DOHH2 (cell line): ENCODE results near the gene PEG3.
"Not testable (repeated sequence)": the region's sequence is repeated elsewhere in the genome, so short reads cannot be mapped to it uniquely, and the experiment has no call there.

ENCODE experiments used
- H3F3A ChIP-seq: fragments of 200-600 bp; sonication (generic), shearing (Covaris generic); 2 replicates; pipeline ENCODE4 v1.6.0; 2016; ENCODE audit warnings: antibody characterized with exemption, mild to moderate bottlenecking; ENCODE audit not compliant: control insufficient read depth, insufficient read depth
- H3K27ac ChIP-seq: fragments of 200-600 bp; sonication (generic); 2 replicates; pipeline ENCODE4 v1.5.1; 2014; ENCODE audit warnings: low read depth, mild to moderate bottlenecking, low read length, moderate library complexity
- H3K27me3 ChIP-seq: fragments of 200-600 bp; sonication (generic); 2 replicates; pipeline ENCODE4 v1.6.1; 2014; ENCODE audit warnings: mild to moderate bottlenecking, low read length, mixed read lengths; ENCODE audit not compliant: control insufficient read depth
- H3K36me3 ChIP-seq: fragments of 200-600 bp; sonication (generic); 2 replicates; pipeline ENCODE4 v1.6.1; 2014; ENCODE audit warnings: mild to moderate bottlenecking, low read length, moderate library complexity, mixed read lengths; ENCODE audit not compliant: control insufficient read depth
- H3K4me1 ChIP-seq: fragments of 200-600 bp; sonication (generic); 2 replicates; pipeline ENCODE4 v1.6.1; 2014; ENCODE audit warnings: mild to moderate bottlenecking, low read length, mixed read lengths; ENCODE audit not compliant: control insufficient read depth
- H3K4me2 ChIP-seq: fragments of 200-600 bp; sonication (generic); 2 replicates; pipeline ENCODE4 v1.6.0; 2014; ENCODE audit warnings: mild to moderate bottlenecking, low read length, moderate library complexity
- H3K4me3 ChIP-seq: fragments of 200-600 bp; sonication (generic); 2 replicates; pipeline ENCODE4 v1.5.1; 2014; ENCODE audit warnings: mild to moderate bottlenecking, low read length, mixed read lengths
- H3K79me2 ChIP-seq: fragments of 200-600 bp; sonication (generic); 2 replicates; pipeline ENCODE4 v1.6.1; 2014; ENCODE audit warnings: mild to moderate bottlenecking, low read length, mixed read lengths; ENCODE audit not compliant: control insufficient read depth
- H3K9me2 ChIP-seq: fragments of 200-600 bp; sonication (generic); replicated peaks from 2 replicates; pipeline ENCODE4 v1.6.1; 2014; ENCODE audit warnings: mild to moderate bottlenecking, low read length, mixed read lengths; ENCODE audit not compliant: control insufficient read depth
- H3K9me3 ChIP-seq: fragments of 200-600 bp; sonication (generic); 2 replicates; pipeline ENCODE4 v1.6.1; 2014; ENCODE audit warnings: antibody characterized with exemption, low read length, mixed read lengths; ENCODE audit not compliant: control insufficient read depth, insufficient read depth
- H4K20me1 ChIP-seq: fragments of 200-600 bp; sonication (generic); 2 replicates; pipeline ENCODE4 v1.6.0; 2014; ENCODE audit warnings: low read depth, mild to moderate bottlenecking, antibody characterized with exemption, low read length, moderate library complexity; ENCODE audit not compliant: control insufficient read depth, insufficient read depth
- CTCF ChIP-seq: fragments of 200-600 bp; sonication (generic); IDR thresholded peaks from one replicate; pipeline ENCODE4 v1.5.1; 2014; ENCODE audit warnings: antibody characterized with exemption, mild to moderate bottlenecking, low read depth, low read length; ENCODE audit not compliant: poor library complexity, severe bottlenecking
- EZH2phosphoT487 ChIP-seq: fragments of 200-600 bp; sonication (generic); IDR thresholded peaks from 2 replicates; pipeline ENCODE4 v1.6.1; 2017; ENCODE audit warnings: borderline replicate concordance, mild to moderate bottlenecking, antibody characterized with exemption, low read length, moderate library complexity, mixed read lengths

PEG3 gene

GRCh38 chr19:56858026-56858425 lies 17.5 kb upstream of the PEG3 start:
- H3K4me3 ChIP-seq, result no peak overlapping the region
- no peaks in the 10 kb centered on the region for H3K27me3 ChIP-seq
- peaks cover 5% of the 10 kb centered on the region; the same call in 1 of the 2 replicates for H3K9me3 ChIP-seq
- TF ChIP-seq CTCF, result no peak
- TF ChIP-seq EZH2phosphoT487, result no peak
- H3K4me2 ChIP-seq, result no peak overlapping the region
- H3K36me3 ChIP-seq, result no peaks in the 10 kb centered on the region
- no peaks in the 10 kb centered on the region for H3K9me2 ChIP-seq
- H3K79me2 ChIP-seq, result no peaks in the 10 kb centered on the region
- H4K20me1 ChIP-seq, result no peaks in the 10 kb centered on the region
- no peaks in the 10 kb centered on the region for H3F3A ChIP-seq
- no peaks in the 10 kb centered on the region for H3K4me1 ChIP-seq
- no peak overlapping the region for H3K27ac ChIP-seq

GRCh38 chr19:56856822-56857221 lies 16.3 kb upstream of the PEG3 start:
- no peaks in the 10 kb centered on the region for H3K9me2 ChIP-seq
- peaks cover 5% of the 10 kb centered on the region; the same call in 1 of the 2 replicates for H3K9me3 ChIP-seq
- no peaks in the 10 kb centered on the region for H4K20me1 ChIP-seq
- H3K4me1 ChIP-seq, result no peaks in the 10 kb centered on the region
- H3K27me3 ChIP-seq, result no peaks in the 10 kb centered on the region
- no peak overlapping the region for H3K4me3 ChIP-seq
- no peaks in the 10 kb centered on the region for H3K36me3 ChIP-seq
- TF ChIP-seq CTCF, result no peak
- TF ChIP-seq EZH2phosphoT487, result no peak
- no peak overlapping the region for H3K4me2 ChIP-seq
- H3K79me2 ChIP-seq, result no peaks in the 10 kb centered on the region
- H3K27ac ChIP-seq, result no peak overlapping the region
- H3F3A ChIP-seq, result no peaks in the 10 kb centered on the region

DNA sequence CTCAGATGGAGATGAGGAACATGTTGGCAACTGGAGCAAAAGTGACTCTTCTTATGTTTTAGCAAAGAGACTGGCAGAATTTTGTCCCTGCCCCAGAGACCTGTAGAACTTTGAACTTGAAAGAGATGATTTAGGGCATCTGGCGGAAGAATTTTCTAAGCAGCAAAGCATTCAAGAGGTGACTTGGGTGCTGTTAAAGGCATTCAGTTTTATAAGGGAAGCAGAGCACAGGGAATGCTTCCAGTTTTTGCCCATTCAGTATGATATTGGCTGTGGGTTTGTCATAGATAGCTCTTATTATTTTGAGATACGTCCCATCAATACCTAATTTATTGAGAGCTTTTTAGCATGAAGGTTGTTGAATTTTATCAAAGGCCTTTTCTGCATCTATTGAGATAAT lies 11.8 kb upstream of the PEG3 start:
- H4K20me1 ChIP-seq, H3K27me3 ChIP-seq, H3K27ac ChIP-seq, H3K9me3 ChIP-seq, H3F3A ChIP-seq, H3K4me2 ChIP-seq, H3K4me3 ChIP-seq, H3K4me1 ChIP-seq, H3K9me2 ChIP-seq, H3K79me2 ChIP-seq, H3K36me3 ChIP-seq: not testable (repeated sequence)

DNA sequence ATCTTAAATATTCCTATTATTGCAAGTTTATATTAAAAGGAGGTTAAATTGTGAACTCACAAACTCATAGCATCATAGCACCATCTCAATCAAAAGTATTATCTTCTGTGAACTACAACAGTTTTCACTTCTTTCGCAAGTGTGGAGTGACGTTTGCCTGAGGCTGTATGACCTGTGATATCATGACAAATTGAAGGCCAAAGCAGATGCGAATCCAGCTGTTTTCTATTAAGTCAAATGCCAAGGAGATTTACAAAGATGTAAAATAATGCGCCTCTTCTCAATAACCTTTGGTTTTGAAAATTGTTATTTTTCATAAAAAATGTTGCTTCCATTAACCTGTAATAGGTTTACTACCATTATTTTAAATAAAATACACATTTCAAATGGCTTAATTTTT lies 7.6 kb upstream of the PEG3 start:
- Histone ChIP-seq H3K27me3 (no peaks in the 10 kb centered on the region), H3K4me3 (no peak overlapping the region), H3K9me2 (no peaks in the 10 kb centered on the region), H4K20me1 (no peaks in the 10 kb centered on the region), H3K4me1 (no peaks in the 10 kb centered on the region), H3K9me3 (no peaks in the 10 kb centered on the region; the same call in 1 of the 2 replicates), H3K4me2 (no peak overlapping the region), H3K27ac (no peak overlapping the region), H3K79me2 (no peaks in the 10 kb centered on the region), H3F3A (no peaks in the 10 kb centered on the region), H3K36me3 (no peaks in the 10 kb centered on the region)
- TF ChIP-seq EZH2phosphoT487 (no peak), CTCF (no peak)
